ENCODE results near the gene CHI3L2. TPM values are rescaled to one million over a fixed set of nuclear protein-coding genes. Genes with fewer than 3 reads are reported as not detected.

Gene CHI3L2
- total and polyA plus RNA-seq, 2 donors (not counting 1 experiment from before 2014, with no cell fraction given): 9.2 to 31.5 TPM

- POLR2A ChIA-PET: interaction anchor here (7.8 kb wide), 1 partner anchor 13 kb away, joined by 138 read pairs; no protein-coding TSS in a partner anchor
- Histone ChIP-seq H3K4me2 (replicated peaks; ENCODE audit: low read depth, low read length, poor library complexity, severe bottlenecking) (peak overlapping the region; percentile 88), H3K36me3 (replicated peaks in 1 of 2; ENCODE audit: control extremely low read depth in 1 of 2, control insufficient read depth in 1 of 2, extremely low read depth in 1 of 2, insufficient read depth in 2 of 2, low read length in 1 of 2) (peaks cover 0 to 8% of the 10 kb centered on the region in 2 experiments), H3K27me3 (replicated peaks in 1 of 4; ENCODE audit: control extremely low read depth in 1 of 4, control insufficient read depth in 3 of 4, insufficient read depth in 4 of 4, low read length in 3 of 4) (no peaks in the 10 kb centered on the region), H3K4me1 (ENCODE audit: control insufficient read depth in 2 of 2, insufficient read depth in 2 of 2, low read length in 2 of 2) (peaks cover 51 to 61% of the 10 kb centered on the region in 2 donors), H3K4me3 (ENCODE audit: control extremely low read depth in 1 of 5, extremely low read depth in 1 of 5, insufficient read depth in 1 of 5, low read depth in 2 of 5, low read length in 4 of 5) (peak overlapping the region in 4 of 5 experiments; percentile 12 to 87 (median 72)), H4K20me1 (ENCODE audit: control insufficient read depth, insufficient read depth, low read length, poor library complexity, severe bottlenecking) (no peaks in the 10 kb centered on the region), H3K9me3 (ENCODE audit: control extremely low read depth in 1 of 3, control insufficient read depth in 2 of 3, insufficient read depth in 1 of 3, low read length in 2 of 3) (no peaks in the 10 kb centered on the region), H2AFZ (ENCODE audit: insufficient read depth, low read depth, low read length, poor library complexity, severe bottlenecking) (peak overlapping the region; percentile 84), H3K9ac (ENCODE audit: low read length) (peak overlapping the region; percentile 83), H3K79me2 (ENCODE audit: control insufficient read depth, insufficient read depth, low read length) (peaks cover 37% of the 10 kb centered on the region), H3K27ac (ENCODE audit: low read length in 2 of 2) (peak overlapping the region; percentile 88 to 96)
- ATAC-seq (ENCODE audit: low read depth) (no peak), DNase-seq (peak; percentile 64)
- 57% methylated on average over 7 of the region's 9 CpGs for WGBS (ENCODE audit: insufficient coverage)
- CTCF ChIA-PET: interaction anchor here (0.5 to 9.3 kb wide), 3 partner anchors 13 to 1474 kb away, joined by 3 to 205 read pairs (median 3); no protein-coding TSS in a partner anchor
- Mint-ChIP-seq H3K27ac (peak overlapping the region; percentile 96), H3K4me3 (peak overlapping the region; percentile 91), H3K27me3 (no peaks in the 10 kb centered on the region), H3K4me1 (peaks cover 68% of the 10 kb centered on the region), H3K9me3 (ENCODE audit: insufficient read depth) (no peaks in the 10 kb centered on the region)
- no peak for TF ChIP-seq CTCF (IDR thresholded peaks at IDR 0.05)
- intact Hi-C loops (cut with micrococcal nuclease): loop anchor here (1.0 to 10.0 kb wide), 7 partner anchors 11 to 420 kb away; partner anchors contain the start of genes ATP5PB, CEPT1, DRAM2 and LRIF1
Measured at GRCh38 chr1:111204983-111205713, 22.4 kb upstream of the CHI3L2 start.

- ATAC-seq (ENCODE audit: low read depth) (no peak), DNase-seq (no peak)
- peak overlapping the region; percentile 88 to 96 for H3K27ac ChIP-seq (ENCODE audit: low read length in 2 of 2)
- H3K27me3 ChIP-seq (replicated peaks in 1 of 4; ENCODE audit: control extremely low read depth in 1 of 4, control insufficient read depth in 3 of 4, insufficient read depth in 4 of 4, low read length in 3 of 4): no peaks in the 10 kb centered on the region
- H3K9ac ChIP-seq (ENCODE audit: low read length): no peak overlapping the region
- H3K27ac Mint-ChIP-seq: peak overlapping the region; percentile 96
- H3K4me1 ChIP-seq (ENCODE audit: control insufficient read depth in 2 of 2, insufficient read depth in 2 of 2, low read length in 2 of 2): peaks cover 45 to 56% of the 10 kb centered on the region in 2 donors
- H3K9me3 Mint-ChIP-seq (ENCODE audit: insufficient read depth): no peaks in the 10 kb centered on the region
- TF ChIP-seq CTCF (IDR thresholded peaks at IDR 0.05) (no peak), EZH2 (IDR thresholded peaks at IDR 0.05; ENCODE audit: borderline replicate concordance, insufficient read depth, low read depth, low read length, poor library complexity, severe bottlenecking) (no peak)
- no peak overlapping the region for H3K4me3 ChIP-seq (ENCODE audit: control extremely low read depth in 1 of 5, extremely low read depth in 1 of 5, insufficient read depth in 1 of 5, low read depth in 2 of 5, low read length in 4 of 5)
- no peaks in the 10 kb centered on the region for H3K9me3 ChIP-seq (ENCODE audit: control extremely low read depth in 1 of 3, control insufficient read depth in 2 of 3, insufficient read depth in 1 of 3, low read length in 2 of 3)
- H3K79me2 ChIP-seq (ENCODE audit: control insufficient read depth, insufficient read depth, low read length): peaks cover 31% of the 10 kb centered on the region
- peak overlapping the region; percentile 91 for H3K4me3 Mint-ChIP-seq
- H4K20me1 ChIP-seq (ENCODE audit: control insufficient read depth, insufficient read depth, low read length, poor library complexity, severe bottlenecking): no peaks in the 10 kb centered on the region
- no peaks in the 10 kb centered on the region for H3K27me3 Mint-ChIP-seq
- ChIA-PET POLR2A (interaction anchor here (2.2 kb wide), 1 partner anchor 10 kb away, joined by 9 read pairs; no protein-coding TSS in a partner anchor), CTCF (interaction anchor here (1.1 to 1.4 kb wide), 2 partner anchors 11 to 507 kb away, joined by 3 to 13 read pairs; no protein-coding TSS in a partner anchor)
- WGBS (ENCODE audit: insufficient coverage): no CpG with 5 or more reads among the region's 2 CpGs
- peaks cover 0 to 6% of the 10 kb centered on the region in 2 experiments for H3K36me3 ChIP-seq (replicated peaks in 1 of 2; ENCODE audit: control extremely low read depth in 1 of 2, control insufficient read depth in 1 of 2, extremely low read depth in 1 of 2, insufficient read depth in 2 of 2, low read length in 1 of 2)
- peak overlapping the region; percentile 88 for H3K4me2 ChIP-seq (replicated peaks; ENCODE audit: low read depth, low read length, poor library complexity, severe bottlenecking)
- intact Hi-C loops (cut with micrococcal nuclease): loop anchor here (2.0 to 10.0 kb wide), 3 partner anchors 141 to 421 kb away; partner anchors contain the start of genes ATP5PB and WDR77
- H2AFZ ChIP-seq (ENCODE audit: insufficient read depth, low read depth, low read length, poor library complexity, severe bottlenecking): no peak overlapping the region
- H3K4me1 Mint-ChIP-seq: peaks cover 64% of the 10 kb centered on the region
Measured at GRCh38 chr1:111205714-111206050, 21.8 kb upstream of the CHI3L2 start.

Measured in B cell (primary cell).